ENCODE measurements around the gene TOMM70.
A peak's percentile ranks its signal among the peaks of the same experiment; 100 is the strongest.
"Not testable (repeated sequence)": the region's sequence is repeated elsewhere in the genome, so short reads cannot be mapped to it uniquely, and the experiment has no call there.

The TOMM70 gene

GRCh38 chr3:100370756-100371155 is 30.1 kb downstream of the TOMM70 start:
- intact Hi-C loops (cut with DNase I): no loop called here
- DNase-seq: no peak

GRCh38 chr3:100368441-100368840 is 32.4 kb downstream of the TOMM70 start:
- intact Hi-C loops (cut with DNase I): no loop called here
- no peak for DNase-seq

- DNase-seq: no peak
- intact Hi-C loops (cut with DNase I): no loop called here
Observed at GRCh38 chr3:100366424-100366823, 34.5 kb downstream of the TOMM70 start.

- intact Hi-C loops (cut with DNase I): no loop called here
- DNase-seq: no peak
Observed at GRCh38 chr3:100364421-100364820, 36.5 kb downstream of the TOMM70 start.

GRCh38 chr3:100361897-100362296 is 39.0 kb downstream of the TOMM70 start:
- intact Hi-C loops (cut with DNase I): no loop called here

GRCh38 chr3:100360757-100361496 is 40.0 kb downstream of the TOMM70 start:
- intact Hi-C loops (cut with DNase I): no loop called here
- no peak for DNase-seq

More at GRCh38 chr3:100361897-100362296, 39.0 kb downstream of the TOMM70 start:
- no peak for DNase-seq

GRCh38 chr3:100359035-100359434 is 41.9 kb downstream of the TOMM70 start:
- no peak for DNase-seq
- intact Hi-C loops (cut with DNase I): no loop called here

GRCh38 chr3:100358413-100358812 is 42.5 kb downstream of the TOMM70 start:
- DNase-seq: no peak
- intact Hi-C loops (cut with DNase I): no loop called here

GRCh38 chr3:100354850-100355249 is 46.0 kb downstream of the TOMM70 start:
- DNase-seq: no peak
- intact Hi-C loops (cut with DNase I): no loop called here

- no peak for DNase-seq
- intact Hi-C loops (cut with DNase I): no loop called here
Observed at GRCh38 chr3:100352296-100353231, 48.3 kb downstream of the TOMM70 start.

- DNase-seq; intact Hi-C loops (cut with DNase I): not testable (repeated sequence)
Observed at GRCh38 chr3:100351770-100352169, 49.1 kb downstream of the TOMM70 start.

- intact Hi-C loops (cut with DNase I): no loop called here
- no peak for DNase-seq
Observed at GRCh38 chr3:100348727-100349126, 52.2 kb downstream of the TOMM70 start.

- intact Hi-C loops (cut with DNase I): no loop called here
- no peak for DNase-seq
Observed at GRCh38 chr3:100340527-100340926, 60.4 kb downstream of the TOMM70 start.

GRCh38 chr3:100339786-100340185 is 61.1 kb downstream of the TOMM70 start:
- intact Hi-C loops (cut with DNase I): no loop called here
- DNase-seq: no peak

- DNase-seq: no peak
- intact Hi-C loops (cut with DNase I): no loop called here
Observed at GRCh38 chr3:100338911-100339310, 62.0 kb downstream of the TOMM70 start.

GRCh38 chr3:100336229-100336628 is 64.7 kb downstream of the TOMM70 start:
- DNase-seq; intact Hi-C loops (cut with DNase I): not testable (repeated sequence)

- peak in 1 of 10 donors; percentile 75 for DNase-seq
- intact Hi-C loops (cut with DNase I): no loop called here
Observed at GRCh38 chr3:100335434-100335833, 65.5 kb downstream of the TOMM70 start.

GRCh38 chr3:100334488-100335351 is 66.2 kb downstream of the TOMM70 start, which contains the start of gene NIT2:
Gene NIT2 (plus strand): TSS chr3:100334757. CDS start chr3:100334792, 35 bp downstream.
- intact Hi-C loops (cut with DNase I): no loop called here

GRCh38 chr3:100333970-100334487 is 66.9 kb downstream of the TOMM70 start:
- peak in 1 of 10 donors; percentile 77 for DNase-seq
- intact Hi-C loops (cut with DNase I): no loop called here

More at GRCh38 chr3:100334488-100335351, 66.2 kb downstream of the TOMM70 start, which contains the start of gene NIT2:
- peak; percentile 44 to 97 (median 78) for DNase-seq

- intact Hi-C loops (cut with DNase I): no loop called here
- no peak for DNase-seq
Observed at GRCh38 chr3:100333051-100333450, 67.8 kb downstream of the TOMM70 start.

Data from posterior cingulate gyrus (tissue), 11 donors.